GM18909 (cell line): Measurements from ENCODE around the gene ZP3.
"Not testable (repeated sequence)": the region's sequence is repeated elsewhere in the genome, so short reads cannot be mapped to it uniquely, and the experiment has no call there.

Source experiments
- ATAC-seq: cut with Tn5 transposase; IDR thresholded peaks from one replicate; pipeline ENCODE4 v1.9.1; 2021; ENCODE audit warnings: mild to moderate bottlenecking; ENCODE audit not compliant: unreplicated experiment, poor library complexity

Gene ZP3

GRCh38 chr7:76439120-76439888, 14.6 kb downstream of the ZP3 start:
- not testable (repeated sequence) for ATAC-seq

GRCh38 chr7:76440404-76440803, 15.7 kb downstream of the ZP3 start:
- ATAC-seq, result not testable (repeated sequence)

GRCh38 chr7:76441792-76442191, 17.0 kb downstream of the ZP3 start:
- peak; percentile 38 for ATAC-seq

DNA sequence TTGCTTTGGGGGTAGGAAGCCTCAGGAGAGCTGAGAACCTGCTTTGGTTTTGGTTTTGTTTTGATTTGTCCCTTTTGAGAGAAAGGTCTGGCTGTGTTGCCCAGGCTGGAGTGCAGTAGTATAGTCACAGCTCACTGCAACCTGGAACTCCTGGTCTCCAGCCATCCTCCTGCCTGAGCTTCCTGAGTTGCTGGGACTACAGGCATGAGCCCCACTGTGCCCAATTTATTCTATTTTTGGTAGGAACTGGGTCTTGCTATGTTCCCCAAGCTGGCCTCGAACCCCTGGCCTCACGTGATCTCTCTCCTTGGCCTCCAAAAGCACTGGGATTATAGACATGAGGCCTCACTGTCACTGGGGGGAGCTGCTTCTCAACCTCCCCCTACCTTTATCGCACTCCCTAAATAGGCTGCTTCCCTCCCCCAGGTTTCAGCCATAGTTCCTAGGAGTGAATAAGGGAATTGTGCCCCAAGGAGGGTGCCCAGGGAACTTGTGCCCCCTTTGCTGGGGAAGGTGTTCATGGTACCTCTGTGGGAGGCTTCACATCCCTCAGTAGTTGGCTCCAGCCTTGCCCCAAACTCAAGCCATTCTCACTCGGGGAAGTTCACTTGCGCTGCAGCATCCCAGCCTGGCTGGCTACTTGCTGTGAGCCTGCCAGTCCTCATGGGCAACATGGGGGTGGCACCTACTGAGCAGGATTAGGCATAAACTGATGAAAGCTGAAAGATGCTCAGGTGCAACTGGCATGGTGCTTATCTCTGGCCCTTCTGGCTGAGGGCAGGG, 18.1 kb downstream of the ZP3 start:
- ATAC-seq, result not testable (repeated sequence)

- ATAC-seq, result peak; percentile 52
Observed at GRCh38 chr7:76443846-76444245, 19.1 kb downstream of the ZP3 start.

DNA sequence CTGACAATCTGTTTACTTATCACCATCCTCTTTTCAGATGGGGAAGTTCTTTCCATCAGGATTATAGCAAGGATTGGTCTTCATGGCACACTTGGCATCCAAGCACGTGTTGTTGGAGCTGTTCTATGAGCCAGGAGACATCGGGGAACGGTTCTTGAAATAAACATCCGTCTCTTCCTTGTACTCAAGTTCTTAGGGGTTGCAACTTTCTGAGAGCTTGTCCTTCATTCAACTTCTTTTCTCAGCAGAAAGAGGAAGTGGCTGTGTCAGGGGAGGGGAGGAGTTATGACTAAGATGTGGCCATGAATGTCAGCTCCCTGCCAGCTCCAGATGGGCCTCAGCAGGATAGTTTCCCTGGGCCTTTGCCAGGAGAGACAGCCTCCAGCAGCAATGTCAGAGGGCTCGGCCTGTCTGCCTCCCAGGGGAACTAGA, 20.8 kb downstream of the ZP3 start:
- ATAC-seq, result peak; percentile 82

GRCh38 chr7:76457017-76457416, 32.3 kb downstream of the ZP3 start:
- not testable (repeated sequence) for ATAC-seq

GRCh38 chr7:76458504-76458903, 33.8 kb downstream of the ZP3 start:
- not testable (repeated sequence) for ATAC-seq

- ATAC-seq, result not testable (repeated sequence)
Observed at GRCh38 chr7:76460767-76461166, 36.0 kb downstream of the ZP3 start.

DNA sequence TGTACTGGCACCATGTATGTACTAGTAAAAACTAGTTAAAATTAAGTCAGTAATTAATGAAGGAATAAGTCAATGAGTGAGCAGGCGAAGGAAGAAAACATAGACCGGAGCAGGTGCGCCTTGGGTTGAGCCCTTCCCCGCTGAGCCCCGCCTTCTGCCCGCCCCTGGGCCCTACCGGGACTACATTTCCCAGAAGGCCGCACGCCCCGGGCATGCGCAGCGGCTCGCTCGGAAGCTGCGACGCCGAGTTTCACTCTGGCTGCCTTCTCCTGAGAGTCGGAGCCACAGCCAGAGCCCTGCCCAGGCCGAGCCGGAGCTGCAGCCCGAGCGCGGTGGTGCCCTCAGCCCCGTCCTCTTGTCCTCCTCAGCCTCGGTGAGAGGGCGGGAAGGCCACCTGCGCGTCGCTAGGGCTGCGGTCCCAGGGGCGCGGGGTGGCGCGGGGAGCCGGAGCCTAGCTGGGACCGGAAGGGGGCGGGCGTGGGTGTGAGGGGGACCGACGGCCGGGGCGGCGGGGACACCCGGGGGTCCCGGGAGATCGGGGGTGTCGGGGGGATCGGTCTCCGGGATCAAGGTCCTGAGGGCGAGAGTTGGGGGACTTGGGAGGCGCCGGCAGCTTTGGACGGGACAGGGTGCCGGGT, 36.8 kb downstream of the ZP3 start, which contains the start of gene DTX2:
Gene DTX2, plus strand, starts transcription at position 246 of the 638 bp plus-strand sequence. CDS start 18,801 bp downstream, outside the sequence.
- peak; percentile 97 for ATAC-seq

DNA sequence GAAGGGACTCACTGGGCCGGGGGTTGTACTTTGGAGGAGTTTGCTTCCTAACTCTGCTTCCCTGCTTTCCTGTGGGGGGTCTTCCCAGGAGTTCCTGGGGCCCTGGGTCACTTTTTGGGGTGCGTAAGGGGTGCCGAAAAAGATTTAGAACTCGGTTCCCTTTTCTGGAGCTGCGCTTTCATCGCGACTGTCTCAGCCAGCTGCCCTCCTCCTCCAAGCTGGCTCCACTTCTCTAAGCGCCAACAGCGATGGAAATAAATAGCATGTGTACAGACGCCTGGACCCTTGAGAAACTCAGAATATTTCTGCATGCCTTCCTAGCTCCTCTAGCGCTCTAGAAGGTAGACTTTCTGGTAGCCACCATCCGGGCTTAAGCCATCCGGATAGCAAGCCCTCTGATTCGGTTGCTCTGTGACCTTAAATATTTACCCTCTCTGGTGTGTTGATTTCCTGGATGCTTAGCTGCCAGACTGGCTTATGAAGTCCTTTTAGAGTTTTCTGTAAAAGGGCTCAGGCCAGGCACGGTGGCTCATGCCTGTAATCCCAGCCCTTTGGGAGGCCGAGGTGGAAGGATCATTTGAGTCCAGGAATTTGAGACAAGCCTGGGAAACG, 37.6 kb downstream of the ZP3 start:
- ATAC-seq, result peak; percentile 31

DNA sequence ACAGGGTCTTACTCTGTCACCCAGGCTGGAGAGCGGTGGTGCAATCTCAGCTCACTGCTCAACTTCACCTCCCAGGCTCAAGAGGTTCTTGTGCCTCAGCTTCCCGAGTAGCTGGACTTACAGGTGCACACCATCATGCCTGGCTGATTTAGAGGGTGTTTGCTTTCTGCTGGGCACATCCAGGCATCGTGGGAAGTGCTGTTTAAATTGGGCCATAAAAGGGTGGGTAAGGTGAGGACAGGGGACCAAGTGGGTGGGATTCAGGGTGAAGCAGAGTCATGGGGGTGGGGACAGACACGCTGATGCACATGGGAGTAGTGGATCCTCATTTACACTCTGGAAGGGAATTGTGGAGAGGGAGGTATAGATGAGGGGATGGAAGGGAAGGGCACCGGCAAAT, 40.2 kb downstream of the ZP3 start:
- not testable (repeated sequence) for ATAC-seq

DNA sequence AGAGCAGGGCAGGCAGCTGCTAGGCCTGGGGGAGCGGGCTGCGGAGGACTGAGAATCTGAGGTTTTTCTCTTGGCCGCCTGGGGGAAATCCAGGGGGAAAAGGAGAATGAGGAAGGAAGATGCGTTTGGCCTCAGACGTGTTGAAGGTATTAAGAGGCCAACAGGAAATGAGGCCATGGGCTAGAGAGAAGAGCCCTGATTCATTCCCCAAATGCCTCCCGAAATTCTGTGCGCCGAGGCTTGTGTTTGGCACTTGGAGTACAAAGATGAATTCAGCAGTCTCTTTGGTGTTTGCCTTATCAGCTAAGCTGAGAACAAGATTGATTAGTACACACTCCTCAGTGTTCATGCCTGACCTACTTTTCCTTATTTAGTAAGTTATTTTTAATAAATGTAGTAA, 41.2 kb downstream of the ZP3 start:
- not testable (repeated sequence) for ATAC-seq

- not testable (repeated sequence) for ATAC-seq
Observed at GRCh38 chr7:76467743-76468404, 43.1 kb downstream of the ZP3 start.

DNA sequence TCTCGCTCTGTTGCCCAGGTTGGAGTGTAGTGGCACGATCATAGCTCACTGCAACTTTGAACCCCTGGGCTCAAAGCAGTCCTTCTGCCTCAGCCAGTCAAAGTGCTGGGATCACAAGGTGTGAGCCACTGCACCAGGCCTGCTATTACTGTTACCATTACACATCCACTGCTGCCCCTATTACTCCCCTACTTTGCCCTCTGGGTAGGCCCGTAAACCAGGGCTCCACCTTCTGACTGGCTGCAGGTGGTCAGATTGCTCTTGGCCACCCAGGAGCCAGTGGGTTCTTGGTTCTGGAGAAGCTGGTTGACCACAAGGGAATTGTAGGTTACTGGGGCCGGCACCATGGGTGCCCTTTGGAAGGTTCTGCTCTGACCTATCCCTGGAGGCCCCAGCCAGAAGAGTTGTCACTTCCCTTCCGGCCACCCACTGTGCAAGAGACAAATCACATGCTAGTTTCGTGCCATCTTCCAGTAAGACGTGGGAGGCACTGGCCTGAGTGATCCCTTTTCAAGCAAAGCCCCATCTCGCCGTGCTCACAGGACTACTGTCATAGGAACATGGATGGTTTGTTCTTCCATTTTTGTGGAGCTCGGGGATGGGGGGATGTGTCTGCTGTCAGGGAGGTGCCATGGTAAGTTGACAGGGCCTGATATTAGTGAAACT, 46.9 kb downstream of the ZP3 start:
- ATAC-seq, result not testable (repeated sequence)

GRCh38 chr7:76473097-76473496, 48.3 kb downstream of the ZP3 start:
- not testable (repeated sequence) for ATAC-seq

GRCh38 chr7:76476280-76476679, 51.5 kb downstream of the ZP3 start:
- ATAC-seq, result not testable (repeated sequence)

GRCh38 chr7:76476742-76477474, 52.2 kb downstream of the ZP3 start:
- ATAC-seq, result not testable (repeated sequence)

DNA sequence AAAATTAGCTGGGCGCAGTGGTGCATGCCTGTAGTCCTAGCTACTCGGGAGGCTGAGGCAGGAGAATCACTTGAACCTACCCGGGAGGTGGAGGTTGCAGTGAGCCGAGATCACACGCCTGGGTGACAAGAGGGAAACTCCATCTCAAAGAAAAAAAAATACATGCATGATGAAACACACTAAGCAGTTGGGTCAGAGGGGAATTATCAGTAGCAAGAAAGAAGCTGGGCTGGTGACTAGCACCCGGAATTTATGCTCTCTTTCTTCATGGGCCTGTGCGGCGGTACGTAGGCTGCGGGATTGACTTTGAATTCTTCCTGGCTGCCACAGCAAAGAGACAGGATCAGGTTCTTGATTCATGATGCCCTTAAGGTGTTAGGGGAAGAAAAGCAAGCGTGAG, 54.9 kb downstream of the ZP3 start:
- ATAC-seq, result not testable (repeated sequence)
